WTC11 (cell line): ENCODE results near the gene ARSJ.

Source experiments
- CREB1 ChIP-seq: sonication (generic); formaldehyde crosslinking; IDR thresholded peaks from 2 replicates; pipeline ENCODE4 v1.8.0; 2023; ENCODE audit warnings: mild to moderate bottlenecking, missing genetic modification reagents
- ESRRA ChIP-seq: sonication (generic); formaldehyde crosslinking; IDR thresholded peaks from 2 replicates; pipeline ENCODE4 v1.8.1; 2022; ENCODE audit warnings: mild to moderate bottlenecking, missing genetic modification reagents, borderline replicate concordance
- IRF2 ChIP-seq: sonication (generic); formaldehyde crosslinking; IDR thresholded peaks from 2 replicates; pipeline ENCODE4 v1.8.0; 2022; ENCODE audit warnings: low read depth, missing genetic modification reagents, borderline replicate concordance
- NR1H2 ChIP-seq: sonication (generic); formaldehyde crosslinking; IDR thresholded peaks from 2 replicates; pipeline ENCODE4 v1.9.0; 2021; ENCODE audit warnings: mild to moderate bottlenecking, moderate library complexity, missing genetic modification reagents
- TF ChIP-seq, protein P1 (sequence below): fragments of 200-600 bp; IDR thresholded peaks from 2 replicates; pipeline ENCODE4 v1.8.0; 2022; ENCODE audit warnings: antibody characterized with exemption
- TF ChIP-seq, protein P2 (sequence below): sonication (generic); formaldehyde crosslinking; conservative IDR thresholded peaks from 2 replicates; pipeline ENCODE4 v1.8.1; 2022; ENCODE audit warnings: mild to moderate bottlenecking, missing genetic modification reagents
- TF ChIP-seq, protein P3 (sequence below): sonication (generic); formaldehyde crosslinking; IDR thresholded peaks from 2 replicates; pipeline ENCODE4 v1.8.1; 2023; ENCODE audit warnings: mild to moderate bottlenecking, missing genetic modification reagents, moderate library complexity
- TF ChIP-seq, protein P4 (sequence below): sonication (generic); formaldehyde crosslinking; IDR thresholded peaks from 2 replicates; pipeline ENCODE4 v1.8.1; 2022; ENCODE audit warnings: mild to moderate bottlenecking, moderate library complexity, missing genetic modification reagents
- TF ChIP-seq, protein P5 (sequence below): sonication (generic); formaldehyde crosslinking; IDR thresholded peaks from 2 replicates; pipeline ENCODE4 v1.8.0; 2023; ENCODE audit warnings: mild to moderate bottlenecking, missing genetic modification reagents

DNA sequence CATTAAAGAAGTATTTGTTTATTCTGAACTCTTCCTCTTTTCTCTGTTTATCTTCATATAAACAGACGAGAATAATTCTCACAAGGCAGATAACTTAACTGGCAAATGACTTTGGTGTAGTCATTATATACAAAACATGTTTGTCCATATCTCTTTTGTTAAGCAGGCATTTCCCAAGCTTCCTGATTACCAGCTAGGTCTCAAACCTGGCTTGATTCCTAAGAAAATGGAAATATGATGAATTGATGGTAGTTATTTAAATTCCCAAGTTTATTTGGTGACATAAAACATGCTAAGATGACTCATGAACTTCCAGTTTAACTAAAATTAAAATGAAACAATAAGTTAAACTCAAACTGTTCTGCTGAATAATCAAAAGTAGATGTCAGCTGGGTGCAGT, 96.8 kb downstream of the ARSJ start:
- TF ChIP-seq IRF2 (CRISPR knock-in tag) (no peak), ESRRA (CRISPR knock-in tag) (no peak), NR1H2 (CRISPR knock-in tag) (no peak), CREB1 (CRISPR knock-in tag) (no peak)
- TF ChIP-seq, protein P1, sequence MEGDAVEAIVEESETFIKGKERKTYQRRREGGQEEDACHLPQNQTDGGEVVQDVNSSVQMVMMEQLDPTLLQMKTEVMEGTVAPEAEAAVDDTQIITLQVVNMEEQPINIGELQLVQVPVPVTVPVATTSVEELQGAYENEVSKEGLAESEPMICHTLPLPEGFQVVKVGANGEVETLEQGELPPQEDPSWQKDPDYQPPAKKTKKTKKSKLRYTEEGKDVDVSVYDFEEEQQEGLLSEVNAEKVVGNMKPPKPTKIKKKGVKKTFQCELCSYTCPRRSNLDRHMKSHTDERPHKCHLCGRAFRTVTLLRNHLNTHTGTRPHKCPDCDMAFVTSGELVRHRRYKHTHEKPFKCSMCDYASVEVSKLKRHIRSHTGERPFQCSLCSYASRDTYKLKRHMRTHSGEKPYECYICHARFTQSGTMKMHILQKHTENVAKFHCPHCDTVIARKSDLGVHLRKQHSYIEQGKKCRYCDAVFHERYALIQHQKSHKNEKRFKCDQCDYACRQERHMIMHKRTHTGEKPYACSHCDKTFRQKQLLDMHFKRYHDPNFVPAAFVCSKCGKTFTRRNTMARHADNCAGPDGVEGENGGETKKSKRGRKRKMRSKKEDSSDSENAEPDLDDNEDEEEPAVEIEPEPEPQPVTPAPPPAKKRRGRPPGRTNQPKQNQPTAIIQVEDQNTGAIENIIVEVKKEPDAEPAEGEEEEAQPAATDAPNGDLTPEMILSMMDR = no peak
- TF ChIP-seq, protein P2, sequence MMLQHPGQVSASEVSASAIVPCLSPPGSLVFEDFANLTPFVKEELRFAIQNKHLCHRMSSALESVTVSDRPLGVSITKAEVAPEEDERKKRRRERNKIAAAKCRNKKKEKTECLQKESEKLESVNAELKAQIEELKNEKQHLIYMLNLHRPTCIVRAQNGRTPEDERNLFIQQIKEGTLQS (CRISPR knock-in tag) = no peak
- TF ChIP-seq, protein P3, sequence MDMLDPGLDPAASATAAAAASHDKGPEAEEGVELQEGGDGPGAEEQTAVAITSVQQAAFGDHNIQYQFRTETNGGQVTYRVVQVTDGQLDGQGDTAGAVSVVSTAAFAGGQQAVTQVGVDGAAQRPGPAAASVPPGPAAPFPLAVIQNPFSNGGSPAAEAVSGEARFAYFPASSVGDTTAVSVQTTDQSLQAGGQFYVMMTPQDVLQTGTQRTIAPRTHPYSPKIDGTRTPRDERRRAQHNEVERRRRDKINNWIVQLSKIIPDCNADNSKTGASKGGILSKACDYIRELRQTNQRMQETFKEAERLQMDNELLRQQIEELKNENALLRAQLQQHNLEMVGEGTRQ (CRISPR knock-in tag) = no peak
- TF ChIP-seq, protein P4, sequence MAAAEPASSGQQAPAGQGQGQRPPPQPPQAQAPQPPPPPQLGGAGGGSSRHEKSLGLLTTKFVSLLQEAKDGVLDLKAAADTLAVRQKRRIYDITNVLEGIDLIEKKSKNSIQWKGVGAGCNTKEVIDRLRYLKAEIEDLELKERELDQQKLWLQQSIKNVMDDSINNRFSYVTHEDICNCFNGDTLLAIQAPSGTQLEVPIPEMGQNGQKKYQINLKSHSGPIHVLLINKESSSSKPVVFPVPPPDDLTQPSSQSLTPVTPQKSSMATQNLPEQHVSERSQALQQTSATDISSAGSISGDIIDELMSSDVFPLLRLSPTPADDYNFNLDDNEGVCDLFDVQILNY = no peak
- TF ChIP-seq, protein P5, sequence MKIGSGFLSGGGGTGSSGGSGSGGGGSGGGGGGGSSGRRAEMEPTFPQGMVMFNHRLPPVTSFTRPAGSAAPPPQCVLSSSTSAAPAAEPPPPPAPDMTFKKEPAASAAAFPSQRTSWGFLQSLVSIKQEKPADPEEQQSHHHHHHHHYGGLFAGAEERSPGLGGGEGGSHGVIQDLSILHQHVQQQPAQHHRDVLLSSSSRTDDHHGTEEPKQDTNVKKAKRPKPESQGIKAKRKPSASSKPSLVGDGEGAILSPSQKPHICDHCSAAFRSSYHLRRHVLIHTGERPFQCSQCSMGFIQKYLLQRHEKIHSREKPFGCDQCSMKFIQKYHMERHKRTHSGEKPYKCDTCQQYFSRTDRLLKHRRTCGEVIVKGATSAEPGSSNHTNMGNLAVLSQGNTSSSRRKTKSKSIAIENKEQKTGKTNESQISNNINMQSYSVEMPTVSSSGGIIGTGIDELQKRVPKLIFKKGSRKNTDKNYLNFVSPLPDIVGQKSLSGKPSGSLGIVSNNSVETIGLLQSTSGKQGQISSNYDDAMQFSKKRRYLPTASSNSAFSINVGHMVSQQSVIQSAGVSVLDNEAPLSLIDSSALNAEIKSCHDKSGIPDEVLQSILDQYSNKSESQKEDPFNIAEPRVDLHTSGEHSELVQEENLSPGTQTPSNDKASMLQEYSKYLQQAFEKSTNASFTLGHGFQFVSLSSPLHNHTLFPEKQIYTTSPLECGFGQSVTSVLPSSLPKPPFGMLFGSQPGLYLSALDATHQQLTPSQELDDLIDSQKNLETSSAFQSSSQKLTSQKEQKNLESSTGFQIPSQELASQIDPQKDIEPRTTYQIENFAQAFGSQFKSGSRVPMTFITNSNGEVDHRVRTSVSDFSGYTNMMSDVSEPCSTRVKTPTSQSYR (CRISPR knock-in tag) = no peak
